Vagina (tissue), 2 donors: ENCODE measurements around the gene NCAN.

ENCODE experiments used
- POLR2A ChIP-seq, 2 donors: fragments of 450-650 bp; IDR thresholded peaks; one replicate each; pipeline ENCODE4 v1.6.1; 2017; ENCODE audit warnings: antibody characterized with exemption in 2 of 2, mild to moderate bottlenecking in 2 of 2, moderate library complexity in 2 of 2
- POLR2AphosphoS5 ChIP-seq, 2 donors: sonication (generic); formaldehyde crosslinking; IDR thresholded peaks; one replicate each; pipeline ENCODE4 v1.9.0; 2017; ENCODE audit warnings: antibody characterized with exemption in 2 of 2, mild to moderate bottlenecking in 2 of 2, low read depth in 1 of 2; ENCODE audit not compliant: insufficient read depth in 1 of 2
- TF ChIP-seq, protein P1 (sequence below), 3 experiments: fragments of 450-650 bp in 2 of 3; fragments of 200-600 bp in 1 of 3; sonication (generic) in 1 of 3; IDR thresholded peaks; one replicate each; pipeline ENCODE4 v1.5.1; 2017 to 2019; ENCODE audit warnings: antibody characterized with exemption in 3 of 3, mild to moderate bottlenecking in 2 of 3, moderate library complexity in 2 of 3

DNA sequence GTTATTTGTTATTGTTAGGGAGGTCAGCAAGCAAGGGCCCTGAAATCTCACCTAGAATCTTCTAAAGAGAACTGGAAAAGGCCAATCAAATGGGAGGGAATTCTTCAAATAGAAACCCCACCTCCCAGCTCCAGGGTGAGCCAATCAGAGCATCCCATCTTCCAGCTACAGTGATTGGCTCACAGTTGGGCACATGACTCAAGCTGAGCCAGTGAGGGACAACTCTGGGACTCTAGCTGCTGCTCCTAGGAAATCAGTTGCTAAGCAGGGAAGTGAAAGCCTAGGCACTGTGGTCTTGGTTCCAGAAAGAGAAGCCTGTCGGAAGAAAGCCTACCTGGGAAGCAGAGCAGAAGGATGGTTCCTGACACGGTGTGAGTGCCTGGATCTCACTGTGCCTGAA lies 48.0 kb downstream of the NCAN start:
- no peak for TF ChIP-seq POLR2AphosphoS5 (IDR thresholded peaks at IDR 0.05; ENCODE audit: insufficient read depth in 1 of 2, low read depth in 1 of 2)
- TF ChIP-seq, protein P1, sequence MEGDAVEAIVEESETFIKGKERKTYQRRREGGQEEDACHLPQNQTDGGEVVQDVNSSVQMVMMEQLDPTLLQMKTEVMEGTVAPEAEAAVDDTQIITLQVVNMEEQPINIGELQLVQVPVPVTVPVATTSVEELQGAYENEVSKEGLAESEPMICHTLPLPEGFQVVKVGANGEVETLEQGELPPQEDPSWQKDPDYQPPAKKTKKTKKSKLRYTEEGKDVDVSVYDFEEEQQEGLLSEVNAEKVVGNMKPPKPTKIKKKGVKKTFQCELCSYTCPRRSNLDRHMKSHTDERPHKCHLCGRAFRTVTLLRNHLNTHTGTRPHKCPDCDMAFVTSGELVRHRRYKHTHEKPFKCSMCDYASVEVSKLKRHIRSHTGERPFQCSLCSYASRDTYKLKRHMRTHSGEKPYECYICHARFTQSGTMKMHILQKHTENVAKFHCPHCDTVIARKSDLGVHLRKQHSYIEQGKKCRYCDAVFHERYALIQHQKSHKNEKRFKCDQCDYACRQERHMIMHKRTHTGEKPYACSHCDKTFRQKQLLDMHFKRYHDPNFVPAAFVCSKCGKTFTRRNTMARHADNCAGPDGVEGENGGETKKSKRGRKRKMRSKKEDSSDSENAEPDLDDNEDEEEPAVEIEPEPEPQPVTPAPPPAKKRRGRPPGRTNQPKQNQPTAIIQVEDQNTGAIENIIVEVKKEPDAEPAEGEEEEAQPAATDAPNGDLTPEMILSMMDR (IDR thresholded peaks at IDR 0.05): no peak
- no peak for TF ChIP-seq POLR2A (IDR thresholded peaks at IDR 0.05)
